Right lobe of liver (tissue), 6 donors: ENCODE data around the gene OTP. TPM values are rescaled to one million over a fixed set of nuclear protein-coding genes. Genes with fewer than 3 reads are reported as not detected.

Source experiments
- ATAC-seq, 4 donors: fragments of 200-7000 bp; cut with Tn5 transposase; one replicate each; pipeline ENCODE4 v1.9.1; 2020; ENCODE audit warnings: mild to moderate bottlenecking in 4 of 4, moderate library complexity in 4 of 4
- DNase-seq, 3 donors: peaks; one replicate each; pipeline ENCODE4 v3.0.0-alpha.2; 2020
- H3K27ac ChIP-seq, 3 donors: fragments of 200-600 bp; one replicate each; pipeline ENCODE4 v1.8.0; 2022
- H3K27me3 ChIP-seq, 2 donors: fragments of 200-600 bp; one replicate each; pipeline ENCODE4 v1.8.0; 2022
- H3K36me3 ChIP-seq, 4 donors: fragments of 200-600 bp; sonication (generic) in 1 of 4; one replicate each; pipeline versions ENCODE4 v1.5.1 to v1.8.0; 2017 to 2022; ENCODE audit warnings: control low read depth in 1 of 4
- H3K4me1 ChIP-seq, 4 donors: fragments of 200-600 bp; sonication (generic) in 1 of 4; one replicate each; pipeline versions ENCODE4 v1.5.1 to v1.8.0; 2017 to 2022; ENCODE audit warnings: control low read depth in 1 of 4
- H3K4me3 ChIP-seq, 3 donors: fragments of 200-600 bp; one replicate each; pipeline ENCODE4 v1.8.0; 2022
- H3K9me3 ChIP-seq, 4 donors: fragments of 200-600 bp; sonication (generic) in 1 of 4; one replicate each; pipeline versions ENCODE4 v1.5.1 to v1.8.0; 2017 to 2022; ENCODE audit warnings: control low read depth in 1 of 4
- CTCF ChIP-seq, 4 donors: fragments of 200-600 bp in 3 of 4; fragments of 450-650 bp in 1 of 4; IDR thresholded peaks; one replicate each; pipeline versions ENCODE4 v1.5.1 to v1.8.0; 2016 to 2022; ENCODE audit warnings: antibody characterized with exemption in 4 of 4, mild to moderate bottlenecking in 2 of 4
- POLR2A ChIP-seq: fragments of 450-650 bp; IDR thresholded peaks from one replicate; pipeline ENCODE4 v1.6.1; 2017; ENCODE audit warnings: antibody characterized with exemption, mild to moderate bottlenecking
- WGBS: methylation state at CpG from one replicate; pipeline ENCODE4 v1.1.6; 2018; ENCODE audit warnings: low coverage, low lambda C conversion rate; ENCODE audit not compliant: insufficient coverage; ENCODE audit errors: missing lambda C conversion rate; 5-methylcytosine and 5-hydroxymethylcytosine counted together
- intact Hi-C, 2 donors: fragments of 100-400 bp; cut with DNase I; formaldehyde crosslinking; loops; one replicate each; pipeline versions ENCODE4 v1.11.2 to v1.14.1; 2022
- total RNA-seq, 6 experiments: library from RNA; depleted of rRNA in 2 of 6; stranded (reverse); fragments of >200 nt in 2 of 6; fragmentation: NEBNext Ultra II Directional in 3 of 6; extraction: Animal tissue kit (Norgen Biotek cat#: 25700) in 3 of 6; gene quantifications; one replicate each; pipeline versions ENCODE4 v1.1.0 to v1.2.4, GENCODE V29; 2016 to 2023
- donor health status: DM: no; HTN: yes; CAD: no.
- donor health status: DM: no; HTN: no; CAD: no.
- donor health status: DM: no; HTN: no; CAD: no.
- donor health status: DM: no; HTN: yes; CAD: no.
- donor health status: DM: no; HTN: yes; CAD: no.

OTP gene
- total RNA-seq, 6 experiments from 2014 or later = not detected

- H3K27ac ChIP-seq = no peak overlapping the region
- H3K4me3 ChIP-seq = no peak overlapping the region
- WGBS = 5% methylated on average over 30 of the region's 33 CpGs
- peaks cover 0 to 13% (median 4%) of the 10 kb centered on the region in 4 donors for H3K4me1 ChIP-seq
- intact Hi-C loops = no loop called here
- no peak for TF ChIP-seq CTCF (IDR thresholded peaks at IDR 0.05)
- TF ChIP-seq POLR2A = no peak
- DNase-seq (no peak), ATAC-seq (no peak)
- peaks cover 25 to 78% of the 10 kb centered on the region in 2 donors for H3K27me3 ChIP-seq
- no peaks in the 10 kb centered on the region for H3K36me3 ChIP-seq
- no peaks in the 10 kb centered on the region for H3K9me3 ChIP-seq
Observed at GRCh38 chr5:77632526-77633206, 5.8 kb downstream of the OTP start.

GRCh38 chr5:77630114-77630680 lies 8.3 kb downstream of the OTP start:
- peak overlapping the region; percentile 6 to 39 (median 27) for H3K4me3 ChIP-seq
- peak; percentile 80 to 86 (median 82) for ATAC-seq
- TF ChIP-seq POLR2A = no peak
- WGBS = 0% methylated on average over 3 of the region's 65 CpGs
- intact Hi-C loops = no loop called here
- H3K36me3 ChIP-seq = no peaks in the 10 kb centered on the region
- H3K27me3 ChIP-seq = peaks cover 9 to 68% of the 10 kb centered on the region in 2 donors
- peaks cover 0 to 13% (median 4%) of the 10 kb centered on the region in 4 donors for H3K4me1 ChIP-seq
- H3K9me3 ChIP-seq = no peaks in the 10 kb centered on the region
- peak in 2 of 3 donors; percentile 50 to 58 for DNase-seq
- H3K27ac ChIP-seq = no peak overlapping the region

GRCh38 chr5:77629509-77630113 lies 8.9 kb downstream of the OTP start:
- Histone ChIP-seq H3K4me1 (peaks cover 0 to 13% (median 4%) of the 10 kb centered on the region in 4 donors), H3K9me3 (no peaks in the 10 kb centered on the region), H3K4me3 (peak overlapping the region in 1 of 3 donors; percentile 39), H3K36me3 (no peaks in the 10 kb centered on the region), H3K27ac (no peak overlapping the region), H3K27me3 (peaks cover 9 to 63% of the 10 kb centered on the region in 2 donors)
- TF ChIP-seq POLR2A (no peak), CTCF (IDR thresholded peaks at IDR 0.05) (no peak)
- intact Hi-C loops = no loop called here
- 12% methylated on average over 47 of the region's 52 CpGs for WGBS
- DNase-seq (no peak), ATAC-seq (no peak)

- Histone ChIP-seq H3K4me3 (no peak overlapping the region), H3K27ac (no peak overlapping the region), H3K9me3 (no peaks in the 10 kb centered on the region), H3K27me3 (peaks cover 9 to 58% of the 10 kb centered on the region in 2 donors), H3K36me3 (no peaks in the 10 kb centered on the region), H3K4me1 (peaks cover 0 to 13% (median 4%) of the 10 kb centered on the region in 4 donors)
- ATAC-seq = no peak
- 14% methylated on average over 13 of the region's 13 CpGs for WGBS
- intact Hi-C loops = no loop called here
- TF ChIP-seq POLR2A (no peak), CTCF (IDR thresholded peaks at IDR 0.05) (no peak)
- DNase-seq = no peak
Observed at GRCh38 chr5:77628840-77629508, 9.5 kb downstream of the OTP start.
